Hematopoietic multipotent progenitor cell treated with erythropoietin and hydrocortisone succinate and interleukin-3 and kit ligand, for 17 days (in vitro differentiated cells): Measurements from ENCODE around the gene RPS6KL1.

Experiments used
- DNase-seq: peaks from one replicate; pipeline ENCODE4 v3.0.0-alpha.2; 2015; ENCODE audit warnings: low spot score

The RPS6KL1 gene

DNA sequence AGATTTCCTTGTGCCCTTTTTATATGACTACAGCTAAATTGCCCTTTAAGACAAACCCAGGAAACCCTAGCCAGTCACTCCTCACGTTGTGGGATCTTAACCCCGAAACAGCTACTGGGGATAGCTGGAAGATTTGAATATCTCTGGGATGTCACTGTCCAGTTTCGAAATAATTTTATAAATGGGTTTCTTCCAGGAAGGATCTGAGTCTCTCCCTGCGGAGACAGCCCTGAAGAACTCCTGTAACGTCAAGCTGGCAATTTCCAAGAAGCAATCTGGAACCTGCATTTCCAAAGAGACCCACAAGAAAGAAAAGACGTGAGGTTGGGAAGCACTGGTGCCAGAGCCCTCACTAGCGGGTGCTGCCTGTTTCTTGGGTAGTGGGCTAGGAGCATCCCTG lies 68.0 kb downstream of the RPS6KL1 start:
- no peak for DNase-seq
